Measurements from ENCODE around the gene RINT1. TPM values are rescaled to one million over a fixed set of nuclear protein-coding genes. Genes with fewer than 3 reads are reported as not detected.

The RINT1 gene
- total and polyA plus RNA-seq, 2 experiments from 2014 or later, result 12.6 to 24.1 TPM

- Histone ChIP-seq H3K9me3 (ENCODE audit: low read depth) (no peaks in the 10 kb centered on the region), H3K9me2 (ENCODE audit: insufficient read depth) (no peaks in the 10 kb centered on the region), H3K27ac (peak overlapping the region; percentile 62; the same call in 1 of the 2 replicates), H3K27me3 (replicated peaks; ENCODE audit: insufficient read depth) (no peaks in the 10 kb centered on the region), H3F3A (ENCODE audit: insufficient read depth) (peaks cover 42% of the 10 kb centered on the region), H4K20me1 (ENCODE audit: insufficient read depth) (no peaks in the 10 kb centered on the region), H3K4me2 (ENCODE audit: unreplicated experiment) (peak overlapping the region; percentile 5), H3K4me3 (no peak overlapping the region), H3K36me3 (ENCODE audit: low read depth) (no peaks in the 10 kb centered on the region), H3K4me1 (ENCODE audit: insufficient read depth) (peaks cover 39% of the 10 kb centered on the region), H3K9ac (0 out of 2 replicates have a peak overlapping the region, but pooled peaks have one; percentile 2), H2AFZ (no peak overlapping the region), H3K79me2 (ENCODE audit: insufficient read depth) (no peaks in the 10 kb centered on the region)
- in situ Hi-C loops (cut with MboI), result no loop called here
- no peak for TF ChIP-seq EZH2phosphoT487 (IDR thresholded peaks at IDR 0.05; ENCODE audit: insufficient read depth, low read depth)
- no peak for TF ChIP-seq EZH2 (IDR thresholded peaks at IDR 0.05; ENCODE audit: insufficient read depth, poor library complexity, severe bottlenecking)
- DNase-seq, result peak; percentile 7
- WGBS, 2 experiments (ENCODE audit: low coverage in 1 of 2, low lambda C conversion rate in 2 of 2, missing lambda C conversion rate in 2 of 2), result 95 to 98% methylated on average over 7 of the region's 7 CpGs
Observed at GRCh38 chr7:105493196-105493922, 38.6 kb upstream of the RINT1 start.

- TF ChIP-seq EZH2 (IDR thresholded peaks at IDR 0.05; ENCODE audit: insufficient read depth, poor library complexity, severe bottlenecking), result no peak
- TF ChIP-seq EZH2phosphoT487 (IDR thresholded peaks at IDR 0.05; ENCODE audit: insufficient read depth, low read depth), result no peak
- H3K36me3 ChIP-seq (ENCODE audit: low read depth), result no peaks in the 10 kb centered on the region
- no peak overlapping the region for H3K4me3 ChIP-seq
- H3K27ac ChIP-seq, result peak overlapping the region; percentile 62
- H3F3A ChIP-seq (ENCODE audit: insufficient read depth), result peaks cover 39% of the 10 kb centered on the region
- no peaks in the 10 kb centered on the region for H4K20me1 ChIP-seq (ENCODE audit: insufficient read depth)
- H3K9ac ChIP-seq, result 0 out of 2 replicates have a peak overlapping the region, but pooled peaks have one; percentile 2
- peak overlapping the region; percentile 5 for H3K4me2 ChIP-seq (ENCODE audit: unreplicated experiment)
- 54 to 60% methylated on average over 5 of the region's 5 CpGs for WGBS, 2 experiments (ENCODE audit: low coverage in 1 of 2, low lambda C conversion rate in 2 of 2, missing lambda C conversion rate in 2 of 2)
- H3K9me2 ChIP-seq (ENCODE audit: insufficient read depth), result no peaks in the 10 kb centered on the region
- peak; percentile 87 for DNase-seq
- in situ Hi-C loops (cut with MboI), result no loop called here
- H3K79me2 ChIP-seq (ENCODE audit: insufficient read depth), result no peaks in the 10 kb centered on the region
- H3K27me3 ChIP-seq (replicated peaks; ENCODE audit: insufficient read depth), result no peaks in the 10 kb centered on the region
- peaks cover 39% of the 10 kb centered on the region for H3K4me1 ChIP-seq (ENCODE audit: insufficient read depth)
- no peaks in the 10 kb centered on the region for H3K9me3 ChIP-seq (ENCODE audit: low read depth)
- no peak overlapping the region for H2AFZ ChIP-seq
Observed at GRCh38 chr7:105493923-105494315, 38.1 kb upstream of the RINT1 start.

- peak overlapping the region; percentile 62 for H3K4me2 ChIP-seq (ENCODE audit: unreplicated experiment)
- H4K20me1 ChIP-seq (ENCODE audit: insufficient read depth), result no peaks in the 10 kb centered on the region
- 71 to 73% methylated on average over 2 of the region's 2 CpGs for WGBS, 2 experiments (ENCODE audit: low coverage in 1 of 2, low lambda C conversion rate in 2 of 2, missing lambda C conversion rate in 2 of 2)
- in situ Hi-C loops (cut with MboI), result no loop called here
- peak overlapping the region; percentile 42 for H3K4me3 ChIP-seq
- no peaks in the 10 kb centered on the region for H3K36me3 ChIP-seq (ENCODE audit: low read depth)
- H3K27ac ChIP-seq, result peak overlapping the region; percentile 29
- H2AFZ ChIP-seq, result no peak overlapping the region
- no peaks in the 10 kb centered on the region for H3K27me3 ChIP-seq (replicated peaks; ENCODE audit: insufficient read depth)
- H3K9ac ChIP-seq, result no peak overlapping the region
- no peaks in the 10 kb centered on the region for H3K79me2 ChIP-seq (ENCODE audit: insufficient read depth)
- H3F3A ChIP-seq (ENCODE audit: insufficient read depth), result peaks cover 34% of the 10 kb centered on the region
- peaks cover 39% of the 10 kb centered on the region for H3K4me1 ChIP-seq (ENCODE audit: insufficient read depth)
- peak; percentile 69 for DNase-seq
- no peaks in the 10 kb centered on the region for H3K9me3 ChIP-seq (ENCODE audit: low read depth)
- H3K9me2 ChIP-seq (ENCODE audit: insufficient read depth), result no peaks in the 10 kb centered on the region
- TF ChIP-seq EZH2phosphoT487 (IDR thresholded peaks at IDR 0.05; ENCODE audit: insufficient read depth, low read depth) (no peak), EZH2 (IDR thresholded peaks at IDR 0.05; ENCODE audit: insufficient read depth, poor library complexity, severe bottlenecking) (no peak)
Observed at GRCh38 chr7:105496521-105496920, 35.5 kb upstream of the RINT1 start.

- no peaks in the 10 kb centered on the region for H3K27me3 ChIP-seq (replicated peaks; ENCODE audit: insufficient read depth)
- no peak overlapping the region for H3K9ac ChIP-seq
- H3K27ac ChIP-seq, result 0 out of 2 replicates have a peak overlapping the region, but pooled peaks have one; percentile 29
- no peaks in the 10 kb centered on the region for H4K20me1 ChIP-seq (ENCODE audit: insufficient read depth)
- peaks cover 34% of the 10 kb centered on the region for H3F3A ChIP-seq (ENCODE audit: insufficient read depth)
- peaks cover 39% of the 10 kb centered on the region for H3K4me1 ChIP-seq (ENCODE audit: insufficient read depth)
- H2AFZ ChIP-seq, result no peak overlapping the region
- no peak for DNase-seq
- 93 to 98% methylated on average over 5 of the region's 5 CpGs for WGBS, 2 experiments (ENCODE audit: low coverage in 1 of 2, low lambda C conversion rate in 2 of 2, missing lambda C conversion rate in 2 of 2)
- H3K9me2 ChIP-seq (ENCODE audit: insufficient read depth), result no peaks in the 10 kb centered on the region
- H3K79me2 ChIP-seq (ENCODE audit: insufficient read depth), result no peaks in the 10 kb centered on the region
- in situ Hi-C loops (cut with MboI), result no loop called here
- H3K9me3 ChIP-seq (ENCODE audit: low read depth), result no peaks in the 10 kb centered on the region
- H3K4me2 ChIP-seq (ENCODE audit: unreplicated experiment), result peak overlapping the region; percentile 62
- H3K4me3 ChIP-seq, result peak overlapping the region; percentile 42
- H3K36me3 ChIP-seq (ENCODE audit: low read depth), result no peaks in the 10 kb centered on the region
- TF ChIP-seq EZH2 (IDR thresholded peaks at IDR 0.05; ENCODE audit: insufficient read depth, poor library complexity, severe bottlenecking) (no peak), EZH2phosphoT487 (IDR thresholded peaks at IDR 0.05; ENCODE audit: insufficient read depth, low read depth) (no peak)
Observed at GRCh38 chr7:105497016-105497415, 35.0 kb upstream of the RINT1 start.
